ENCODE measurements around the gene HECW1.
A peak's percentile ranks its signal among the peaks of the same experiment; 100 is the strongest.

Gene HECW1

GRCh38 chr7:43096875-43097274 lies 15.6 kb upstream of the HECW1 start:
- no peak for DNase-seq (ENCODE audit: low read depth)
- no peak overlapping the region for H3K4me3 ChIP-seq (ENCODE audit: low read length)
- no peak for TF ChIP-seq CTCF (conservative IDR thresholded peaks at IDR 0.05; ENCODE audit: low read length)

GRCh38 chr7:43099750-43100149 lies 12.7 kb upstream of the HECW1 start:
- DNase-seq (ENCODE audit: low read depth), result no peak
- no peak for TF ChIP-seq CTCF (conservative IDR thresholded peaks at IDR 0.05; ENCODE audit: low read length)
- no peak overlapping the region for H3K4me3 ChIP-seq (ENCODE audit: low read length)

- peak; percentile 33 for DNase-seq (ENCODE audit: low read depth)
- no peak for TF ChIP-seq CTCF (conservative IDR thresholded peaks at IDR 0.05; ENCODE audit: low read length)
Observed at GRCh38 chr7:43104874-43105520, 7.5 kb upstream of the HECW1 start.

GRCh38 chr7:43105521-43106120 lies 6.8 kb upstream of the HECW1 start:
- TF ChIP-seq CTCF (conservative IDR thresholded peaks at IDR 0.05; ENCODE audit: low read length), result no peak
- DNase-seq (ENCODE audit: low read depth), result no peak
- no peak overlapping the region for H3K4me3 ChIP-seq (ENCODE audit: low read length)

More at GRCh38 chr7:43104874-43105520, 7.5 kb upstream of the HECW1 start:
- no peak overlapping the region for H3K4me3 ChIP-seq (ENCODE audit: low read length)

GRCh38 chr7:43108255-43109011 lies 4.0 kb upstream of the HECW1 start:
- TF ChIP-seq CTCF (conservative IDR thresholded peaks at IDR 0.05; ENCODE audit: low read length), result peak; percentile 98
- DNase-seq (ENCODE audit: low read depth), result peak; percentile 53
- no peak overlapping the region for H3K4me3 ChIP-seq (ENCODE audit: low read length)

GRCh38 chr7:43110791-43111535 lies 1.5 kb upstream of the HECW1 start:
- no peak overlapping the region; the same call in 1 of the 2 replicates for H3K4me3 ChIP-seq (ENCODE audit: low read length)
- no peak for TF ChIP-seq CTCF (conservative IDR thresholded peaks at IDR 0.05; ENCODE audit: low read length)
- DNase-seq (ENCODE audit: low read depth), result peak; percentile 42

All from AG10803 (cell line).